Measurements from ENCODE around the gene F5. TPM values are rescaled to one million over a fixed set of nuclear protein-coding genes. Genes with fewer than 3 reads are reported as not detected.
"Not testable (repeated sequence)": the region's sequence is repeated elsewhere in the genome, so short reads cannot be mapped to it uniquely, and the experiment has no call there.

F5 gene
- total RNA-seq, 2 donors from 2014 or later: 55.2 to 144 TPM

DNA sequence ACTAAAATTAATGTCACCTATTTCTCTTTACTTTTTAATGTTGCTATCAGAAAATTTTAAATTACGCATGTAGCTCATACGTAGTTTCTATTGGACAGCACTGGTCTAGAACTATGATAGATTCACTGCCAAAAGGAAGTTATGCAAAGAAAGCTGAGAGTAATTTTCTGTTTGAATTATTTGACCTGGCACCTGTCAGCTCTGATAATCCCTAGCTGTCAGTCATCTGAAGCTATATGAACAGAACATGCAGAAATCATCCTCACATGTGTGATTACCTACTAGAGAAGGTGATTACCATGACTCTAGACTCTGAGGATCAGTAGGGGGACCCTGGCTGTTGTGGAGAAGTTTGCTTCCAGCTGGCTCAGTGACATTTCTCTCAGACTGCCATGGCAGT is 40.8 kb downstream of the F5 start:
- Mint-ChIP-seq H3K36me3 (ENCODE audit: low read depth) (no peaks in the 10 kb centered on the region), H3K9me3 (no peaks in the 10 kb centered on the region), H3K4me3 (no peak overlapping the region), H3K27ac (no peak overlapping the region), H3K27me3 (no peaks in the 10 kb centered on the region), H3K4me1 (peaks cover 12% of the 10 kb centered on the region)
- no peak for ATAC-seq (replicated peaks)

DNA sequence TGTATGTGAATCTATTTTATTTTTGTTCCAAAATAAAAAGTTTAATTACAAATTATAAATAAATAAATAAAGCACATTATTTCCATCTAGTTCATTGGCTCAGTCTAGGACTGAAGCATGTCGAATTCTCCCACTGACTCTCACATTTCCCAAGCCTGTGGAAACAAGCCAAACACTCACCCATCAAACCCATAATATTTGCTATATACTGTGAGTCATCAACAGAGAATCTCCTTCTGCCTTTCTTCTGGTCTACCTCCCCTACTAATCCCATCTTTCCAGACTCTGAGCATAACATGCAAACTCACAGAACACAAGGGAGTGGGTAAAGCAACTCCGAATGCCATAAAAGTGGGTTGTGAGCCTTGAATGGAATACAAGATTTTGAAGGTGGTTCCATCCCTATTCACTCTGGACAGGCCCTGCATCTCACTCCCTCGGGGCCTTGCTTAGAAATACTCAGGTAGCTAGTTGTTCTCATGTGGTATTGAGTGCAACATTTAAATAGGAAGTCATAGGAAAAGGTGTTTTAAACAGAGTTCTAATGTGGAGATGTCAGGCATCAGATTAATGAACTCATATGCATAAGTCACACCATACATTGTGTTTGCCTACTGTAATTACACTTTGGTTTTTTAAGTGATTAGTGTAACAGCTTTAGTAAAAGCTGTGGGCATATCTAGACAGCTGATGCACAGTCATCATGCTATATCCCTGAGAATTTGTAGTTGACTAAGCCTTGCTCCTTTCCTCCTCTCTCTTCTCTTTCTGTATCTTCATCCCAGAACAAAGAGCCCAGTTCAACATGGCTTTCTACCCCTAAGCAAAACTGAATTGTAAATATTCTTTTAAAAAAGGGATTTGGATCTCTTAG is 47.0 kb downstream of the F5 start:
- no peak overlapping the region for H3K4me3 Mint-ChIP-seq
- H3K4me1 Mint-ChIP-seq: peaks cover 9% of the 10 kb centered on the region
- H3K27me3 Mint-ChIP-seq: no peaks in the 10 kb centered on the region
- no peaks in the 10 kb centered on the region for H3K9me3 Mint-ChIP-seq
- H3K27ac Mint-ChIP-seq: no peak overlapping the region
- no peaks in the 10 kb centered on the region for H3K36me3 Mint-ChIP-seq (ENCODE audit: low read depth)
- peak; percentile 24 for ATAC-seq (replicated peaks)

DNA sequence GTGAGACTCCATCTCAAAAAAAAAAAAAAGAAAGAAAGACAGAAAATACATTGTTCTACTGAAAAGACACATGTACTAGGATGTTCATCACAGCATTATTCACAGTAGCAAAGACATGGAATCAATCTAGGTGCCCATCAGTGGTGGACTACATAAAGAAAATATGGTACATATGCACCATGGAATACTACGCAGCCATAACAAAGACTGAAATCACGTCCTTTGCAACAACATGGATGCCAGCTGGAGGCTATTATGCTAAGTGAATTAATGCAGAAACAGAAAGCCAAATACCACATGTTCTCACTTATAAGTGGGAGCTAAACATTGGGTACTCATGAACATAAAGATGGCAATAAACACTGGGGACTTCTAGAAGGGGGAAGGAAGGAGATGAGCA is 51.6 kb downstream of the F5 start:
- H3K27ac Mint-ChIP-seq: no peak overlapping the region
- no peaks in the 10 kb centered on the region for H3K27me3 Mint-ChIP-seq
- no peaks in the 10 kb centered on the region for H3K36me3 Mint-ChIP-seq (ENCODE audit: low read depth)
- peaks cover 9% of the 10 kb centered on the region for H3K4me1 Mint-ChIP-seq
- no peaks in the 10 kb centered on the region for H3K9me3 Mint-ChIP-seq
- ATAC-seq (replicated peaks): no peak
- no peak overlapping the region for H3K4me3 Mint-ChIP-seq

DNA sequence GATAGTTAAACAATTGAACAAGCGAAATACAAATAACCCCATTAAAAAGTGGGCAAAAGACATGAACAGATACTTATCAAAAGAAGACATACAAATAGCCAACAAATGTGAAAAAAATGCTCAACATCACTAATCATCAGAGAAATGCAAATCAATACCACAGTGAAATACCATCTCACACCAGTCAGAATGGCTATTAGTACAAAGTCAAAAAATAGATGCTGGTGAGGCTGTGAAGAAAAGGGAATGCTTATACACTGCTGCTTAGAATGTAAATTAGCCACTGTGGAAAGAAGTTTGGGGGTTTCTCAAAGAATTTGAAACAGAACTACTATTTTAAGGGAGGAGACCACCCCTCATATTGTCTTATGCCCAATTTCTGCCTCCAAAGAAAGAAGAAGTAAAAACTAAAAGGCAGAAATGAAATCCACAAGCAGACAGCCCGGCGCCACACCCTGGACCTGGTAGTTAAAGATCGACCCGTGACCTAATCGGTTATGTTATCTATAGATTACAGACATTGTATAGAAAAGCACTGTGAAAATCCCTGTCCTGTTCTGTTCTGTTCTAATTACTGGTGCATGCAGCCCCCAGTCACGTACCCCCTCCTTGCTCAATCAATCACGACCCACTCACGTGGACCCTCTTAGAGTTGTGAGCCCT is 52.6 kb downstream of the F5 start:
- not testable (repeated sequence) for ATAC-seq (replicated peaks); H3K27me3 Mint-ChIP-seq; H3K27ac Mint-ChIP-seq; H3K36me3 Mint-ChIP-seq (ENCODE audit: low read depth); H3K4me1 Mint-ChIP-seq; H3K9me3 Mint-ChIP-seq; H3K4me3 Mint-ChIP-seq

DNA sequence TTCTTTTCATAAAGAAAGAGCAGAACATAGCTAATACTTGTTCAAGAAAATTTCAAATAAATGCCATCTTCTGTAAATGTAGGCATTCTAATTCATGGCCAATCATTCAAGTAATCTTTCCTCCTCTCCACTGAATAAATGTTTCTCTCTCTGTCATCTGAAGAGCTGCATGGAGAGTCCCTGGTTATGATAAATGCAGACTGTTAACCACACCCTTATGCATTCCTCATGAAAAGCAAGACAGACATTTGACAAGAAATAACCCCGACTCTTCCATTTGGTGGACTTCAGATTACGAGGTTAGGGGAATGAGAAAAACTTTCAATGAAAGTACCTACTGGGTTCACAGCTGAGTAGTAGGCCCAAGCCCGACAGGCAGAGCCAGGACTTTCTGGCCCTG is 55.8 kb downstream of the F5 start:
- H3K36me3 Mint-ChIP-seq (ENCODE audit: low read depth): no peaks in the 10 kb centered on the region
- no peak overlapping the region for H3K4me3 Mint-ChIP-seq
- no peak overlapping the region for H3K27ac Mint-ChIP-seq
- H3K9me3 Mint-ChIP-seq: no peaks in the 10 kb centered on the region
- peaks cover 6% of the 10 kb centered on the region for H3K4me1 Mint-ChIP-seq
- ATAC-seq (replicated peaks): no peak
- H3K27me3 Mint-ChIP-seq: no peaks in the 10 kb centered on the region

DNA sequence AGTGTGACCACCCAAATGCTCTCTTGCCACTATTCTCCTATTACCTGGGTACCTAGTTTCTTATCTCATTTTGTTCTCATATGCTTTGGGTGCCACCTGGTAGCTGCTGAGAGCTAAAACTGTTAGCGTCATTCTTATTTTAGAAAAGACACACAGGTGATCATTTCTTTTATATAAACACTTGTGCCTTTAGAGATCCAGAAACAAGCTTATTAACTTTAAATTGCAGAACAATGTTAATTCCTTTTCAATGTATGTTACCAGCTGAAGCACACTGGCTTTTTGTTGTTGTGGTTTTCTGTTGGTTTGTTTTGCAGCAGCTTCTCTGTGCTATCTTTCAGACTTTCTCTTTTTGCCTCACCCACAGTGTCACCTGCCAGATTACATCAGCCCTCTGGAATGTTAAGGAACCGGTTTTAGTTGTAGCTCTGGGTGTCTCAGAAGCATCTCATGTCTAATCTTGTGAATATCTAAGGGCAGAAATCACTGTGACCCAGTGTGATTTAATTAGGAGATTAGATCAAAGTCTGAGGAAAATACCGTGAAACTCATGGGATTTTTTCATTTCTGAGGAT is 57.1 kb downstream of the F5 start:
- H3K27ac Mint-ChIP-seq: peak overlapping the region; percentile 28
- H3K9me3 Mint-ChIP-seq: no peaks in the 10 kb centered on the region
- H3K4me3 Mint-ChIP-seq: no peak overlapping the region
- H3K27me3 Mint-ChIP-seq: no peaks in the 10 kb centered on the region
- ATAC-seq (replicated peaks): no peak
- no peaks in the 10 kb centered on the region for H3K36me3 Mint-ChIP-seq (ENCODE audit: low read depth)
- H3K4me1 Mint-ChIP-seq: peaks cover 6% of the 10 kb centered on the region

DNA sequence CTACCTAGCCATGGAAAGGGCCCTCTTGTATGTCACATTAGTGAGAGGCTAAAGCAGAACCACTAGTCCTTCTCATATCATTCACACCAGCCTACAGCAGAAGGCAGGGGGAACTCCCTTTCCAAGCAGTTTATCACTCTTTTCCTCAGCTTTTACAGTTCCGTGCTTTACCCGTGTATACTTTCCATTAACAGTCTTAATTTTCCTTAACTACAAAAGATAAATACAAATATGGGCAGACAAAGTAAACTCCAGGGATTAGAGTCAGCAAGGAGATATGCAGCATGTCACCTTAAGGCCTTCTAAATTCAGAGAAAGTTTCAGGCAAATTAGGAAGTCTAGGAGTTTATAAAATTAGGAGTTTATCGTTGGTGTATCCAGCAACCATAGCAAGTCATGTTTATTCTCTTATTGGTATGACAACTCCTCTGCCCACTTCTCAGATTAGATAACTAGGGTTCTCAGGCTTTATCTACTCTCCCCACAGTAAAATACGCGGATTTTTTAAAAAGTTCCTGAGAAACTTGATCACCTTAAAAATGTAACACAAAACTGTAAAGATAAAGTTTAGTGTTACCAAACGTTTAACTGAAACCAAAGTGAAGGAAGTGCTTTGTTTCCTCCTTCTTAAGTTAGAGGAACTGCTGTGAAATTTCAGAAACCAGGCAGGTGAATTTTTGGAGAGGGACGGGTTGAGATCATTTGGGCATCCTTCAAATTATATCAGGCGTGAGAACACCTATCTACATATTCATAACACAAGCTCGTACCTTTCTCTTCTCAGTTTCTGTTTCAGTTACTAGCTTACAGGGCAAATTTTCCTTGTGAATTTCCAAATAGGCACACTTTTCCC is 57.8 kb downstream of the F5 start:
- no peaks in the 10 kb centered on the region for H3K36me3 Mint-ChIP-seq (ENCODE audit: low read depth)
- H3K9me3 Mint-ChIP-seq: no peaks in the 10 kb centered on the region
- ATAC-seq (replicated peaks): no peak
- no peak overlapping the region for H3K4me3 Mint-ChIP-seq
- no peaks in the 10 kb centered on the region for H3K27me3 Mint-ChIP-seq
- peaks cover 6% of the 10 kb centered on the region for H3K4me1 Mint-ChIP-seq
- H3K27ac Mint-ChIP-seq: peak overlapping the region; percentile 28

DNA sequence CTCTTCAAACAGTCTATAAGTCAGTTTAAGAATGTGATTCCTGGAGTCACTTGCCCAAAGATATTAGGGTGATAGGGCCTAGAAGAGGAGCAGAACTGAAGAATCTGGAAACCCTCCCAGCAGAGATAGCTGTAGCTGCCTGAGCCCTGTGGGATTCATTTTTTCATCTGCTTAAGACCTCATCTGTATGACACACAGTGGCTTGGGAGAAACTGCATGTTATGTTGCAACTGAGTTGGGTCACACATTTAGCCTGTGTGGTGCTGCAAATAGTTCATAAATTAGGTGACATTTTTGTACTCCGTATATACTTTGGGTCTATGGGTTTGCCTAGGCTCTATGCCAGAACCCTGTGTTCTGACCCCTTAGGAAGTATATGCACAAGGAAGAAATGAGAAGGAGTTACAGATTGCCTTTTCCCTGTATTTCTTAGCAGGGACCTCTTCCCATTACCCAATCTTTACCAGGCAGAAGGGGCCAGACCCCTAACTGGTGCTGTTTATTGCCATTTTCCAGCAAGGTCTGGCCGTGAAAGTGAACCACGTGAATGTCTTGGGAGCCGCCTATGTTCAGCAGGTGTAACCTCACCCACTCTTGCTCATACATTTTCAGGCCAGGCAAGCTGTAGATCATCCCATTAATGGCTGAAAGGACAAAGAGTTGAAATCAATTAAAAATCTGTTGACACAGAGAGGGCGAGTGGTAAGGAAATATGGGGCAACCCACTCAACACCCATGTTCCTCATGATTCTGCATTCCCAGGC is 58.6 kb downstream of the F5 start:
- no peak for ATAC-seq (replicated peaks)
- H3K27ac Mint-ChIP-seq: no peak overlapping the region
- H3K9me3 Mint-ChIP-seq: no peaks in the 10 kb centered on the region
- H3K27me3 Mint-ChIP-seq: no peaks in the 10 kb centered on the region
- no peaks in the 10 kb centered on the region for H3K36me3 Mint-ChIP-seq (ENCODE audit: low read depth)
- peaks cover 6% of the 10 kb centered on the region for H3K4me1 Mint-ChIP-seq
- no peak overlapping the region for H3K4me3 Mint-ChIP-seq

DNA sequence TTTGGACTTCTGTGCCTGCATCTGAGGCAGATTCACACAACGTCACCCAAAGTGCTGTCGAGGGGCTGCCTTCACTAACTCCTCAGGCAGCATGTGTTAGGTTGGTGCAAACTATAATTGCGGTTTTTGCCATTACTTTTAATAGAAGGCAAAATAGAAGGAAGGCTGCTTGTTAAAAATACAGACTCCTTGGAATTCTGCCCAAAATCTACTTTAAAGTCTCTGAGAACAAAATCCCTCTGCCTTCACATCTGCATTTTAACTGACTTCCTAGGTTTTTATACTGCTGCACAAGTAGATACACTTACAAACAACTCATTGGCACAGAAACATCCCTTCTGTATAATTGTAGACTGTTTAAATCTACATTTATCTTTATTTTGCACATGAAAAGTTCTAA is 59.3 kb downstream of the F5 start:
- no peaks in the 10 kb centered on the region for H3K36me3 Mint-ChIP-seq (ENCODE audit: low read depth)
- H3K27me3 Mint-ChIP-seq: no peaks in the 10 kb centered on the region
- no peak overlapping the region for H3K27ac Mint-ChIP-seq
- H3K4me3 Mint-ChIP-seq: no peak overlapping the region
- ATAC-seq (replicated peaks): no peak
- H3K9me3 Mint-ChIP-seq: no peaks in the 10 kb centered on the region
- peaks cover 6% of the 10 kb centered on the region for H3K4me1 Mint-ChIP-seq

DNA sequence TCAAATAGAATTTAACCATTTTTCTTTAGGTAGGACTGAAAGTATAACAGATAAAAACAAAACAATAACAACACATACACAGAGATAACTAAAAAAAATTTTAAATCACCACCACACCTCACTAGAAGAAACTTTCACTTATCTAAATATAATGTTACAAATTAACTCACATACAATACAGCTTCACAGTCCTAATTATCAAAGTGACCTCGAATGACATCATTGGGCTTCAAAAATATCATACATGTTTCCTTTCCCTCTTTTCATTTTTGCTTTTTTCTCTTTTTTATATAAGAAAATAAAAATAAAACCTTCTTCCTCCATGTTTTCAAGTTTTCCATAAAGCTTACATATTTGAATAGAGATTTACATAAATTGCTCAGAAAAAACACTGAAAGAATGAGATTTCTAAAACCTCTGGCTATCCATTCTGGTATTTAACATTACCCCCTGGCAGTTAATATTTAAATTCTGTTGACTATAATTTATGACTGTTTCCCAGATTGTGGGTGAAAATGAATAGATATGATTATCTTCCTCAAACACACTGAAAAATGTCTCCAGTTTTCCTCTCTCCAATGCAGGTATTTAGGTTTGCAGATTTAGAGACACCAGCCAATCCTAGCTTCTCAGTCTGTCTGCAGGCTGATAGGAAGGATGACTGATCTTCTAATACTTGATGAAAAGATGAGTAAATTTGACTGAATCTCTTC is 60.0 kb downstream of the F5 start:
- H3K9me3 Mint-ChIP-seq: no peaks in the 10 kb centered on the region
- H3K27ac Mint-ChIP-seq: no peak overlapping the region
- ATAC-seq (replicated peaks): no peak
- H3K4me1 Mint-ChIP-seq: peaks cover 6% of the 10 kb centered on the region
- no peak overlapping the region for H3K4me3 Mint-ChIP-seq
- no peaks in the 10 kb centered on the region for H3K36me3 Mint-ChIP-seq (ENCODE audit: low read depth)
- no peaks in the 10 kb centered on the region for H3K27me3 Mint-ChIP-seq

DNA sequence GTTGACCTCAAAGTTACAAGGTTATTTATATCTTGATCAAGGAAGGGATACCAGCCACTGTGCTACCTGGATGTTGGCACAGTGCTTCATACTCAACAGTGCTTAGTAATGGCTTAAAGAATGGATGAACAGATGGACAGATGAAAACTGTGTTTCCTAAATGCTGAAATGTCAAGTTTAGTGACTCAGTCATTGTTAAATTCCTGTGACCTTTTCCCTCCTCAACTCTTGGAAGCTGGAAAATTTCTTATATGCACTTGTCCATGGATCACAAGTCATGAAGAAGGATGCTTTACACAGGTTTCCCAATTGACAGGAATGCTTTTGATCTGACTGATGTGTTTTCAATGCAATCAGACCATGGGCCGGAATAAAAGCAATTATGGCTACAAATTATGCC is 60.9 kb downstream of the F5 start:
- Mint-ChIP-seq H3K4me1 (peaks cover 6% of the 10 kb centered on the region), H3K9me3 (no peaks in the 10 kb centered on the region), H3K36me3 (ENCODE audit: low read depth) (no peaks in the 10 kb centered on the region), H3K4me3 (no peak overlapping the region), H3K27me3 (no peaks in the 10 kb centered on the region), H3K27ac (no peak overlapping the region)
- no peak for ATAC-seq (replicated peaks)

DNA sequence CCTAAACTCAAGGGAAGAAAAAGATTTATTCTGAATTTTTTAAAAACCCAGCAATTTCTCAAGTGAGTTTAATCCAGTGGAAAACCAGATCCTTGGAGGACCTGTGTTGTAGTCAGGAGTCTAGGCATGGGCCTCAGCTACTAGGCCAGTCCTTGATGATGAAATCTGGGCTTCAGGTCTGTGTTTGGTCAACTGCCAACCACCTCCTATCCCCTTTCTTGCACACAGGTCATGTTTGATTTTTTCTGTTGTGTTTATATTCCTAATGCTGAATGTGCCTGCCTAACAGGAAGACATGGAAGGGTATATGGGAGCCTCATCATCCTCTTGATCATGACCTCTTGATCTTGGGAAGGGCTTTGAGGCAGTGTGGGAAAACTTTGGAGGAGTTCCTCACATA is 62.4 kb downstream of the F5 start:
- no peaks in the 10 kb centered on the region for H3K27me3 Mint-ChIP-seq
- no peaks in the 10 kb centered on the region for H3K9me3 Mint-ChIP-seq
- H3K4me1 Mint-ChIP-seq: peaks cover 3% of the 10 kb centered on the region
- peak overlapping the region; percentile 30 for H3K27ac Mint-ChIP-seq
- no peaks in the 10 kb centered on the region for H3K36me3 Mint-ChIP-seq (ENCODE audit: low read depth)
- no peak overlapping the region for H3K4me3 Mint-ChIP-seq
- ATAC-seq (replicated peaks): no peak

DNA sequence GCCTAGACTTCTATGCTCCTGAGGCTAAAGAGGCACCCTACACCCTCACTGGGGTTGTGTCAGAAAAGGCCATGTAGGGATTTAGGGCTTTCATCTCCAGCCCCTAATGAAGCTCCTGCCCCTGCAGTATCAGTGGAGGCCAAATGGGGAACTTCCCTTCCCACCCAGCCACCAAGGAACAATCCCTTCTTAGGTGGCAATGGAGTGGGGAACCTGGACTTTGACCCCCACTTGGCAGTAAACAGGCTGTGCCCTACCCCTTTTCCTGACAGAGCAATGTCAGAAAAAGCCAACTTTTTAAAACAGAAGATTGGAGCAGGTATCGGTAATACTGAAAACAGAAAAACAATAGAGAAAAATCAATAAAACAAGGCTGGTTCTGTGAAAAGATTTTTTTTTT is 65.1 kb downstream of the F5 start:
- no peak for ATAC-seq (replicated peaks)
- Mint-ChIP-seq H3K4me1 (no peaks in the 10 kb centered on the region), H3K27me3 (no peaks in the 10 kb centered on the region), H3K4me3 (no peak overlapping the region), H3K9me3 (no peaks in the 10 kb centered on the region), H3K36me3 (ENCODE audit: low read depth) (no peaks in the 10 kb centered on the region), H3K27ac (no peak overlapping the region)
